Right lobe of liver (tissue), 6 donors: ENCODE results near the gene ADD2. TPM values are rescaled to one million over a fixed set of nuclear protein-coding genes. Genes with fewer than 3 reads are reported as not detected.

Experiments used
- ATAC-seq, 4 donors: fragments of 200-7000 bp; cut with Tn5 transposase; one replicate each; pipeline ENCODE4 v1.9.1; 2020; ENCODE audit warnings: mild to moderate bottlenecking in 4 of 4, moderate library complexity in 4 of 4
- DNase-seq, 3 donors: peaks; one replicate each; pipeline ENCODE4 v3.0.0-alpha.2; 2020
- H3K27ac ChIP-seq, 3 donors: fragments of 200-600 bp; one replicate each; pipeline ENCODE4 v1.8.0; 2022
- H3K27me3 ChIP-seq, 2 donors: fragments of 200-600 bp; one replicate each; pipeline ENCODE4 v1.8.0; 2022
- H3K36me3 ChIP-seq, 4 donors: fragments of 200-600 bp; sonication (generic) in 1 of 4; one replicate each; pipeline versions ENCODE4 v1.5.1 to v1.8.0; 2017 to 2022; ENCODE audit warnings: control low read depth in 1 of 4
- H3K4me1 ChIP-seq, 4 donors: fragments of 200-600 bp; sonication (generic) in 1 of 4; one replicate each; pipeline versions ENCODE4 v1.5.1 to v1.8.0; 2017 to 2022; ENCODE audit warnings: control low read depth in 1 of 4
- H3K4me3 ChIP-seq, 3 donors: fragments of 200-600 bp; one replicate each; pipeline ENCODE4 v1.8.0; 2022
- H3K9me3 ChIP-seq, 4 donors: fragments of 200-600 bp; sonication (generic) in 1 of 4; one replicate each; pipeline versions ENCODE4 v1.5.1 to v1.8.0; 2017 to 2022; ENCODE audit warnings: control low read depth in 1 of 4
- CTCF ChIP-seq, 4 donors: fragments of 200-600 bp in 3 of 4; fragments of 450-650 bp in 1 of 4; IDR thresholded peaks; one replicate each; pipeline versions ENCODE4 v1.5.1 to v1.8.0; 2016 to 2022; ENCODE audit warnings: antibody characterized with exemption in 4 of 4, mild to moderate bottlenecking in 2 of 4
- POLR2A ChIP-seq: fragments of 450-650 bp; IDR thresholded peaks from one replicate; pipeline ENCODE4 v1.6.1; 2017; ENCODE audit warnings: antibody characterized with exemption, mild to moderate bottlenecking
- WGBS: methylation state at CpG from one replicate; pipeline ENCODE4 v1.1.6; 2018; ENCODE audit warnings: low coverage, low lambda C conversion rate; ENCODE audit not compliant: insufficient coverage; ENCODE audit errors: missing lambda C conversion rate; 5-methylcytosine and 5-hydroxymethylcytosine counted together
- intact Hi-C, 2 donors: fragments of 100-400 bp; cut with DNase I; formaldehyde crosslinking; loops; one replicate each; pipeline versions ENCODE4 v1.11.2 to v1.14.1; 2022
- total RNA-seq, 6 experiments: library from RNA; depleted of rRNA in 2 of 6; stranded (reverse); fragments of >200 nt in 2 of 6; fragmentation: NEBNext Ultra II Directional in 3 of 6; extraction: Animal tissue kit (Norgen Biotek cat#: 25700) in 3 of 6; gene quantifications; one replicate each; pipeline versions ENCODE4 v1.1.0 to v1.2.4, GENCODE V29; 2016 to 2023
- donor health status: DM: no; HTN: yes; CAD: no.
- donor health status: DM: no; HTN: no; CAD: no.
- donor health status: DM: no; HTN: no; CAD: no.
- donor health status: DM: no; HTN: yes; CAD: no.
- donor health status: DM: no; HTN: yes; CAD: no.

ADD2 gene
- total RNA-seq, 6 experiments from 2014 or later = under 0.01 to 1.00 (median 0.14) TPM; not detected in 1

- no peak for TF ChIP-seq POLR2A
- TF ChIP-seq CTCF (IDR thresholded peaks at IDR 0.05) = no peak
- DNase-seq = no peak
- Histone ChIP-seq H3K9me3 (no peaks in the 10 kb centered on the region), H3K4me3 (no peak overlapping the region), H3K27me3 (no peaks in the 10 kb centered on the region), H3K27ac (no peak overlapping the region), H3K4me1 (no peaks in the 10 kb centered on the region), H3K36me3 (no peaks in the 10 kb centered on the region)
- 25% methylated on average over 1 of the region's 1 CpG for WGBS
- no peak for ATAC-seq
- intact Hi-C loops = no loop called here
Measured at GRCh38 chr2:70778676-70779075, 10.7 kb upstream of the ADD2 start.

GRCh38 chr2:70777450-70777849, 9.4 kb upstream of the ADD2 start:
- whole genome bisulfite sequencing = 41% methylated on average over 2 of the region's 2 CpGs
- Histone ChIP-seq H3K4me1 (no peaks in the 10 kb centered on the region), H3K4me3 (no peak overlapping the region), H3K27me3 (no peaks in the 10 kb centered on the region), H3K36me3 (no peaks in the 10 kb centered on the region), H3K27ac (no peak overlapping the region), H3K9me3 (no peaks in the 10 kb centered on the region)
- intact Hi-C loops = no loop called here
- ATAC-seq (no peak), DNase-seq (no peak)
- TF ChIP-seq CTCF (IDR thresholded peaks at IDR 0.05) = no peak
- no peak for TF ChIP-seq POLR2A

GRCh38 chr2:70776266-70776665, 8.3 kb upstream of the ADD2 start:
- H3K27me3 ChIP-seq = no peaks in the 10 kb centered on the region
- TF ChIP-seq CTCF (IDR thresholded peaks at IDR 0.05) (no peak), POLR2A (no peak)
- ATAC-seq (no peak), DNase-seq (no peak)
- no peaks in the 10 kb centered on the region for H3K9me3 ChIP-seq
- 78% methylated on average over 3 of the region's 3 CpGs for WGBS
- intact Hi-C loops = no loop called here
- no peaks in the 10 kb centered on the region for H3K4me1 ChIP-seq
- H3K27ac ChIP-seq = no peak overlapping the region
- no peak overlapping the region for H3K4me3 ChIP-seq
- no peaks in the 10 kb centered on the region for H3K36me3 ChIP-seq

- no peak overlapping the region for H3K4me3 ChIP-seq
- no peaks in the 10 kb centered on the region for H3K9me3 ChIP-seq
- 50% methylated on average over 2 of the region's 2 CpGs for WGBS
- no peak overlapping the region for H3K27ac ChIP-seq
- H3K36me3 ChIP-seq = no peaks in the 10 kb centered on the region
- no peak for DNase-seq
- H3K27me3 ChIP-seq = no peaks in the 10 kb centered on the region
- intact Hi-C loops = no loop called here
- no peak for ATAC-seq
- no peaks in the 10 kb centered on the region for H3K4me1 ChIP-seq
- TF ChIP-seq POLR2A (no peak), CTCF (IDR thresholded peaks at IDR 0.05) (no peak)
Measured at GRCh38 chr2:70775141-70775540, 7.1 kb upstream of the ADD2 start.
